ENCODE data around the gene VPS11. TPM values are rescaled to one million over a fixed set of nuclear protein-coding genes. Genes with fewer than 3 reads are reported as not detected.

VPS11 gene
- polyA plus RNA-seq, 3 donors: 28.6 to 56.6 (median 43.3) TPM

- H3K4me2 ChIP-seq (replicated peaks; ENCODE audit: extremely low read depth, low read length, poor library complexity, severe bottlenecking): no peak overlapping the region
- H3K36me3 Mint-ChIP-seq: peaks cover 20 to 31% of the 10 kb centered on the region in 2 donors
- WGBS (ENCODE audit: insufficient coverage): 87% methylated on average over 3 of the region's 4 CpGs
- no peak overlapping the region for H3K4me3 ChIP-seq (replicated peaks in 1 of 3; ENCODE audit: low read depth in 2 of 3, low read length in 3 of 3)
- peaks cover 4 to 16% of the 10 kb centered on the region in 2 donors for H3K36me3 ChIP-seq (replicated peaks in 1 of 2; ENCODE audit: control insufficient read depth in 1 of 2, insufficient read depth in 2 of 2, low read length in 2 of 2)
- TF ChIP-seq CTCF (IDR thresholded peaks at IDR 0.05): peak; percentile 51
- peaks cover 63% of the 10 kb centered on the region for H3K79me2 ChIP-seq (ENCODE audit: insufficient read depth, low read length)
- H3K27me3 ChIP-seq (ENCODE audit: control insufficient read depth in 2 of 2, insufficient read depth in 2 of 2, low read length in 2 of 2): no peaks in the 10 kb centered on the region
- no peaks in the 10 kb centered on the region for H4K20me1 ChIP-seq (ENCODE audit: insufficient read depth, low read length)
- peaks cover 0 to 3% (median 0%) of the 10 kb centered on the region in 7 donors for H3K9me3 Mint-ChIP-seq
- no peak overlapping the region for H3K4me3 Mint-ChIP-seq
- H3K9me3 ChIP-seq (replicated peaks in 1 of 2; ENCODE audit: control insufficient read depth in 1 of 2, insufficient read depth in 1 of 2, low read length in 2 of 2): no peaks in the 10 kb centered on the region
- peaks cover 29 to 37% of the 10 kb centered on the region in 2 donors for H3K4me1 ChIP-seq (ENCODE audit: control insufficient read depth in 1 of 2, insufficient read depth in 2 of 2, low read length in 2 of 2)
- peak overlapping the region in 3 of 7 donors; percentile 23 to 58 (median 23) for H3K27ac Mint-ChIP-seq
- H2AFZ ChIP-seq (ENCODE audit: insufficient read depth, low read depth, low read length, poor library complexity, severe bottlenecking): no peak overlapping the region
- intact Hi-C loops (cut with micrococcal nuclease): loop anchor here (5.0 kb wide), 2 partner anchors 37 to 48 kb away; partner anchors contain the start of genes DPAGT1 (in 2 of the 2), RPS25 (in 1 of the 2) and TRAPPC4 (in 1 of the 2)
- peaks cover 33% of the 10 kb centered on the region for H3K4me1 Mint-ChIP-seq
- no peak overlapping the region for H3K9ac ChIP-seq (ENCODE audit: insufficient read depth, low read length, poor library complexity, severe bottlenecking)
- peak in 1 of 3 donors; percentile 27 for DNase-seq
- peak overlapping the region in 1 of 2 donors; percentile 23 for H3K27ac ChIP-seq (ENCODE audit: low read depth in 1 of 2, low read length in 2 of 2)
- peaks cover 0 to 2% (median 0%) of the 10 kb centered on the region in 3 donors for H3K27me3 Mint-ChIP-seq (ENCODE audit: low read depth in 3 of 3)
Measured at GRCh38 chr11:119065369-119065768, 2.2 kb upstream of the VPS11 start.

GRCh38 chr11:119077839-119078238 lies 10.2 kb downstream of the VPS11 start:
- Histone ChIP-seq H3K9ac (ENCODE audit: insufficient read depth, low read length, poor library complexity, severe bottlenecking) (no peak overlapping the region), H3K36me3 (replicated peaks in 1 of 2; ENCODE audit: control insufficient read depth in 1 of 2, insufficient read depth in 2 of 2, low read length in 2 of 2) (peaks cover 86% of the 10 kb centered on the region in 2 donors), H3K9me3 (replicated peaks in 1 of 2; ENCODE audit: control insufficient read depth in 1 of 2, insufficient read depth in 1 of 2, low read length in 2 of 2) (no peaks in the 10 kb centered on the region), H3K79me2 (ENCODE audit: insufficient read depth, low read length) (peaks cover 5% of the 10 kb centered on the region), H3K4me3 (replicated peaks in 1 of 3; ENCODE audit: low read depth in 2 of 3, low read length in 3 of 3) (no peak overlapping the region), H4K20me1 (ENCODE audit: insufficient read depth, low read length) (peaks cover 9% of the 10 kb centered on the region), H3K4me1 (ENCODE audit: control insufficient read depth in 1 of 2, insufficient read depth in 2 of 2, low read length in 2 of 2) (no peaks in the 10 kb centered on the region), H3K27me3 (ENCODE audit: control insufficient read depth in 2 of 2, insufficient read depth in 2 of 2, low read length in 2 of 2) (no peaks in the 10 kb centered on the region), H2AFZ (ENCODE audit: insufficient read depth, low read depth, low read length, poor library complexity, severe bottlenecking) (no peak overlapping the region), H3K4me2 (replicated peaks; ENCODE audit: extremely low read depth, low read length, poor library complexity, severe bottlenecking) (no peak overlapping the region), H3K27ac (ENCODE audit: low read depth in 1 of 2, low read length in 2 of 2) (no peak overlapping the region)
- H3K27ac Mint-ChIP-seq: no peak overlapping the region
- H3K9me3 Mint-ChIP-seq: no peaks in the 10 kb centered on the region
- peaks cover 5% of the 10 kb centered on the region for H3K4me1 Mint-ChIP-seq
- no peak for TF ChIP-seq CTCF (IDR thresholded peaks at IDR 0.05)
- H3K27me3 Mint-ChIP-seq (ENCODE audit: low read depth in 3 of 3): no peaks in the 10 kb centered on the region
- H3K4me3 Mint-ChIP-seq: no peak overlapping the region
- intact Hi-C loops (cut with micrococcal nuclease): no loop called here
- peaks cover 79 to 96% of the 10 kb centered on the region in 2 donors for H3K36me3 Mint-ChIP-seq
- 99% methylated on average over 9 of the region's 11 CpGs for WGBS (ENCODE audit: insufficient coverage)
- no peak for DNase-seq

All from CD14-positive monocyte (primary cell).